ENCODE measurements around the gene TMEM209.

The TMEM209 gene

DNA sequence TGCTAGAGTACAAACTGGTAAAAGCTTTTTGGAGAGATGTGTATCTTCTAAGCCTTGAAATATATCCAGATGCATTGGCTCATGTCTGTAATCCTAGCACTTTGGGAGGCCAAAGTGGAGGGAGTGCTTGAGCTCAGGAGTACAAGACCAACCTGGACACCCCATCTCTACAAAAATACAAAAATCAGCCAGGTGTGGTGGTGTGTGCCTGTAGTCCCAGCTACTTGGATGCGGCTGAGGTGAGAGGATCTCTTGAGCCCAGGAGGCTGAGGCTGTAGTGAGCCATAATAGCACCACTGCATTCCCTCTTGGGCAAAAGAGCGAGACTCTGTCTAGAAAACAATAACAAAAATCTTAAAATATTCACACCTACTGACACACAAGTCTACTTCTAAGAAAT is 25.6 kb downstream of the TMEM209 start:
- no peak overlapping the region for H3K27ac ChIP-seq
- no peak overlapping the region for H3K4me3 ChIP-seq

DNA sequence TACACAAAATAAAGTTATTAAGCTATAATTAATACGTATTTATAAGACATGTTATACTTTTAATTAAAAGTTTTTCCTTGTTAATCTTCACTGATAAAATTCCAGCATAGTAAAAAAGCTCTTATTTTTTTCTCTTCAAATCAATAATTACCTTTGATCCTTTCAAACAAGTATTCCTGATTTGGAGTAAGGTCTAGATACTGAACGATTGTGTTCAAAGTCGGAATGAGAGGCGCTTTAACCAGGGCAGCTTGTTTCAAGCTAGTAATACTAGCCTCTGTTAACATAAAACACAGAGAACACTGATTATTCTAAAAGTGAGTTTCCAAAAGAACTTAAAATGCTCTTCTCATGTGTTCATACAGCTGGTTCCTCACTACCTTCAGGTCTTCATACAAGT is 27.0 kb downstream of the TMEM209 start:
- no peak overlapping the region for H3K27ac ChIP-seq
- no peak overlapping the region for H3K4me3 ChIP-seq

GRCh38 chr7:130174237-130174959 is 30.8 kb downstream of the TMEM209 start:
- Histone ChIP-seq H3K4me3 (no peak overlapping the region), H3K27ac (no peak overlapping the region)

DNA sequence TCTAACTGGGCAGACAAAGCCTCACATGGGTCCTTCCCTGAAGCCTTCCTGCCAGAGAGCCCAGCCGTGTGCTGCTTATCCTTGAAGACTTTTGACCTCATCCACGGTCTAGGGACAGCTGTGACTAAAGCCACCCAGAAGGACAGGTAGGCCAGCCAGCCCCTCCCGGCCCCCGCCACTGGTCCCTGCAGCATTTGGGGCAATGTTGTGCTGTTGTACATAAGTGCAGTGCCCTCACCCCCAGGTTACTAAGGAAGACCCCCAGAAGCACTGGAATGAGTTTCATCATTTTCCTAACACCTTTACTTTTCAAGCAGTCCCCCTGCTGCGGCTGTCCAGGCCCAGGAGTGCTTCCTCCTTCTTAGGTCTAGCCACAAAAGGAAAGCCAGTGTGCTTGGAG is 43.0 kb downstream of the TMEM209 start:
- H3K4me3 ChIP-seq, result no peak overlapping the region
- no peak overlapping the region for H3K27ac ChIP-seq

- Histone ChIP-seq H3K27ac (no peak overlapping the region), H3K4me3 (no peak overlapping the region)
Observed at GRCh38 chr7:130160455-130160854, 44.8 kb downstream of the TMEM209 start.

- H3K4me3 ChIP-seq, result no peak overlapping the region
- H3K27ac ChIP-seq, result no peak overlapping the region
Observed at GRCh38 chr7:130160023-130160422, 45.2 kb downstream of the TMEM209 start.

DNA sequence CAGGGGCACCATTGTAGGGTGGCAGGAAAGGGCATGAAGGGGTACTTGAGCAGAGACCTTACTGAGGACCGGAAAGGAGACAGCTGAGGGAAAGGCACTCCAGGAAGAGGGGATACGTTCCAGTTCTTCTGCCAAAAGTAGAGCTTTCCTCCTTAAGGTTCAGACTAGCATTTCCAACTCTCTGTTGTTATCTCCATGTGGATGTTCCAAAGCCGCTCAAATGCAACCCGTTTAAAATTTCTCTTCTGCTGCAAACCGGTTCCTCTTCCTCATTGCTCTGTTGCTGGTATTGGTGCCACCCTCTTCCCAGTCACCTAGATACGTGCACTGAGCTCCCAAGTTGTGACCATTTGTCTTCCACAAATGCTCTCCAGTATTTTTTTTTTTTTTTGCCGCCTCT is 47.5 kb downstream of the TMEM209 start:
- no peak overlapping the region for H3K27ac ChIP-seq
- H3K4me3 ChIP-seq, result no peak overlapping the region

- no peak overlapping the region for H3K4me3 ChIP-seq
- no peak overlapping the region for H3K27ac ChIP-seq
Observed at GRCh38 chr7:130156140-130156539, 49.1 kb downstream of the TMEM209 start.

DNA sequence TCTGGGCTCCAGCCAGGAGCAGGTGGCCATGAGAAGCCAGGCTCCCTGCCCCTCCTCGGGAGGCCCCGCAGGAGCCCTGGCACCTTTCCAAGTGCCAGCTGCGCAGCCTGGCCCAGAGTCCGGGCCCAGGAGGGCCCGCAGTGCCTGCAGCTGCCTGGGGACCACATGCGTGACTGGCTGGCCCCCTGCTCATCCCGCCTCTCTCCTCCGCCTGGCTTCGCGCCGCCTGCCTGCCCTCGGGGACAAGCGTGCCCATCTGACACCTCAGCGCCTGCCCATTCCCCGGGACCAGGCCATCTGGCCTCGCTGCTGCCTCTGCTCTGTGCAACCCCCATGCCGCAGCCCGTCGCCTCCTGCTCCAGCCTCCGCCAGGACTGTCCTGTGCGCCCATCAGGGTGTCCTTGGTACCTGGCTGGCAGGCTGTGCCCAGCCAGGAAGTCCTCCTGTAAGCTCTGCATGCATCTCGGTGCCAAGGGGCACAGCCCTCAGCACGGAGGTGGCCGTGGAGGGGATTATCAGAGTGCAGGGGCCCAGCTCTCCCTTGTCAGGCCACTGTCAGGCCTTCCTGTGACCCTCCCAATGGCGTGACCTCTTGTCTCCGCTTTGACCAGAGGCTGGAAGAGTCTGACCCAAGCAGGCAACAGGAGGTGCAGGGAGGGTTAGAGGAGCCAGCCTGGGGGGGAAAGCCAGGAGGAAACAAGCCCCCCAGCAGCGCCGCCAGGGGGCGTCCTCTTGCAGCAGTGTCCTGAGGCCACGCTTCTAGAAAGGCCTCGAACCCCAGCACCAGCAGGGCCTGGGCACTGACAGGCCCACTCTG is 50.5 kb downstream of the TMEM209 start:
- H3K4me3 ChIP-seq, result no peak overlapping the region
- H3K27ac ChIP-seq, result no peak overlapping the region

DNA sequence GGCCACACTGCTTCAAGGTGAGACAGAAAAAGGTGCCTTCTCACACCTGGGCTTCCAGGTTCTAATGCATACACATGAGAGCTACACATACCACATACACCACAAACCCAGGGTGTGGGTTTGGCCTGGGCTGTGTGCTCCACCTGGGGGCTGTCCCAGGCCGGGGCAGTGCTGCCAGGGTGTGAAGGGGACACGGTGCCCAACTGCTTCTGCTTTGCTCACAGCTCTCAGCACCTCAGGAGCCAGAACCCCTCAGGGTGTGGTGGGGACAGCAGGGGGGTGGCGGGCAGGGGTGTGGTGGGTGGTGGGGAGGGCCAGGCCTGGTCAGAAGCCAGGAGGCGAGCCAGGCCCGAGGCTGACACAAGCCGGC is 51.1 kb downstream of the TMEM209 start:
- Histone ChIP-seq H3K4me3 (no peak overlapping the region), H3K27ac (no peak overlapping the region)

DNA sequence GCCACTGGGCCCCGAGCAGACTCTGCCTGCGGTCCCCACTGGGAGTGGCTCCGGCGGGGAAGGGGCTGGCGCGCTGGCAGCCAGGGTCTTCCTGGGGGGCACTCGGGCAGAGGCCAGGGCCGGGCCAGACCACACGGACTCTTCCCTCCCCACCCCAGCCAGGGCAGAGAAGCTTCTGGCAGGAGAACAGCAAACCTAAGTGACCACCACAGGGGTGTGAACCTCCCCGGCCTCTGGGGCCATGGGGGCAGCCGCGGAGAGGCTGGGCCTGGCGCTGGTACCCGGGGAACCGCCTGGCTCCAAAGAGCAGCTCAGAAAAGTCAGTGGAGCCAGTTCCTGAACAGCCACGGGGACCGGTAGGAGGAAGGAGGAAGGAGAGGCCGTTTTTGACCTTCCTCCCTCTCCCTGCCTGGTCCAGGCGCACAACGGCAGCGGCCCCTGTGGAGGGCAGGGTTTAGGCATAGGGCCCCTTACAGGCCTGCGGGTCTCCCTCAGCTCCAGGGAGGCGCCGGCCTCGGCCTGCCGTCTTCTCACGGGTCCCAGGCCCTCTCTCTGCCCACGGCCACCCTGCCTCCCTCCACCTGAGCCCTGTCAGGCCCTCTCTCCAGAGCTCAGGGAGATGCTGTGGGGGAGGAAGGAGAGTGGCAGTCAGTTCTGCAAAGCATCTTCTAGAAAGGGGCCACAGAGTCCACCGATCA is 51.8 kb downstream of the TMEM209 start:
- Histone ChIP-seq H3K27ac (no peak overlapping the region), H3K4me3 (peak overlapping the region in 1 of 7 experiments; percentile 17)

DNA sequence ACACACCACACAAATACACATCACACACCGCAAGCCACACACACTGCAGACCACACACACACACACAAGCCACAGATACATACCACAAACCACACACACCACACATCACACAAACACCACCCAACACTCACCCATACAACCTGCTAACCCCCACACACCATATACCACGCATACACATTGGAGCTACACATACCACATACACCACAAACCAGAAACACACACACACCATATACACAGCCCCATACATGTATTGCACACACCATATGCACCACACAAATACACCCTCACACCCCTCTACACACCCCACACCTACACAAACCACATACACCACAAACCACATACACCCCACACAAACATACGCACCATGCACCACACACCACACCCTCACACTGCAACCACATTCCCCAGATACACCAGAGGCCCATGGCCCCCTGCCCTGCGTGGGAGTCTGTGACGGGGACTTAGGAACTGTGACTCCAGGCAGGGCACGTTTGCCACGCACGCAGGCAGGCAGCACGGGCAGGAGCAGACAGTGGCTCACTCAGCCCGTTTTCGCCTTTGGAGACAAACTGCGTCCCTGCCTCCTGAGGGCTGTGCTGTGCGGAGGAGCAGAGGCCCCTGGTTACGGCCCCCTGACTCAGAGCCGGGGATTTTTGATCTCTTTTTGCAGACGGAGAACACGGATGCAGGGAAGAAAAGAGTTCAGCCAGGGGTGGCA is 52.6 kb downstream of the TMEM209 start:
- peak overlapping the region in 1 of 7 experiments; percentile 17 for H3K4me3 ChIP-seq
- H3K27ac ChIP-seq, result no peak overlapping the region

DNA sequence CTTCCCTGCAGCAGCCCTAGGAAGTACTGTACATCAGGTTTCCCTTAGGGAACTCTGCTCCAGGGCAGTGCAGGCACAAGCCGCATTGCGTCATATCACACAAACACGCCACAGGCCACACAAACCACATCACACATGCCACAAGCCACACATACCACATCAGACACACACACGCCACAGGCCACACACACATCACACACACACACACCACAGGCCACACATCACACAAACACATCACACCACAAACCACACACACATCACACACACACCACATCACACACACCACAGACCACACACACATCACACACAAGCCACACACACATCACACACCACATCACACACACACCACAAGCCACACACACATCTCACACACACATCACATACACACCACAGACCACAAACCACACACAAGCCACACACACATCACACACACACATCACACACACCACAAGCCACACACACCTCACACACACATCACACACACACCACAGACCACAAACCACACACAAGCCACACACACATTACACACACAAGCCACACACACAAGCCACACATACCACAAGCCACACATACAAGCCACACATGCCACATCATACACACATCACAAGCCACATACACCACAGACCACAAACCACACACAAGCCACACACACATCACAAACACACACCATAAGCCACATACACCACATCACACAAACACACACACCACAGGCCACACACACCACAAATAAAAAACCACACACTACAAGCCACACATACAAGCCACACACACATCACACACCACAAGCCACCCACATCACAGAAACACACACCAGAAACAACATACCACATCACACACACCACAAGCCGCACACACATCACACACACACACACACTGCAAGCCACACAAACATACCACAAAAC is 53.4 kb downstream of the TMEM209 start:
- Histone ChIP-seq H3K4me3 (no peak overlapping the region), H3K27ac (no peak overlapping the region)

DNA sequence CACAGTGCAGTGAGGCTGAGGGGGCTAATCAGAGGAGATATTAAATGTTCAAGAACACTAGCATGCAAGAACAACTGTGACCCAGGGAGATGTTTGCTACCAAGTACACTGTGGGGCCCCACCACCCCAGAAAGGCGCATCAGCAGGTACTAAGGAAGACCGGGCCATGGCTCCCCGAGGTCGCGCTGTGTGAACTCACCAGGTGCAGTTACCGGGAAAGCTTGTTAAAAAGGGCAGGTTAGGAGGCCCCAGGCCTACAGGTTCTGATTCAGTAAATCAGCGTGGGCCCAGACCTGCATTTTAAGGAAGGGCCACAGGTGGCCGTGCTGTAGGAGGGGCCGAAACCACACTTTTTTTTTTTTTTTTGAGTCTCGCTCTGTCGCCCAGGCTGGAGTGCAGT is 54.6 kb downstream of the TMEM209 start:
- Histone ChIP-seq H3K4me3 (no peak overlapping the region), H3K27ac (no peak overlapping the region)

GRCh38 chr7:130149281-130150139 is 55.7 kb downstream of the TMEM209 start:
- peak overlapping the region in 1 of 21 experiments; percentile 45 for H3K27ac ChIP-seq
- no peak overlapping the region for H3K4me3 ChIP-seq

DNA sequence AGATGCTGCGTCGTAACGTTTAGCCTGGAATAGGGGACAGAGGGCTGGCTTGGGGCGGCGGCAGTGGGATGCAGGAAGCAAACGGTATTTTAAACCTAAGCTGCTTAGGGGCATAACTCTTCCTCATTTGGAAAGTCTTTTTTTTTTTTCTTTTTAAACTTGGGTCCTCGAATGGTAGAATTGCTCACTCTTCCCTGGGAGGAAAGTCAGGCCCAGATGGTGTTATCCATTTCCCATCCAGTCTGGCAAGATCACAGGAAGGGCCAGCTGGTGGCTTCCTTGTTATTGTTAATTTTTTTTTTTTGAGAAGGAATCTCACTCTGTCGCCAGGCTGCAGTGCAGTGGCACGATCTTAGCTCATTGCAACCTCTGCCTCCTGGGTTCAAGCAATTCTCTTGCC is 56.6 kb downstream of the TMEM209 start:
- Histone ChIP-seq H3K27ac (no peak overlapping the region), H3K4me3 (no peak overlapping the region)

DNA sequence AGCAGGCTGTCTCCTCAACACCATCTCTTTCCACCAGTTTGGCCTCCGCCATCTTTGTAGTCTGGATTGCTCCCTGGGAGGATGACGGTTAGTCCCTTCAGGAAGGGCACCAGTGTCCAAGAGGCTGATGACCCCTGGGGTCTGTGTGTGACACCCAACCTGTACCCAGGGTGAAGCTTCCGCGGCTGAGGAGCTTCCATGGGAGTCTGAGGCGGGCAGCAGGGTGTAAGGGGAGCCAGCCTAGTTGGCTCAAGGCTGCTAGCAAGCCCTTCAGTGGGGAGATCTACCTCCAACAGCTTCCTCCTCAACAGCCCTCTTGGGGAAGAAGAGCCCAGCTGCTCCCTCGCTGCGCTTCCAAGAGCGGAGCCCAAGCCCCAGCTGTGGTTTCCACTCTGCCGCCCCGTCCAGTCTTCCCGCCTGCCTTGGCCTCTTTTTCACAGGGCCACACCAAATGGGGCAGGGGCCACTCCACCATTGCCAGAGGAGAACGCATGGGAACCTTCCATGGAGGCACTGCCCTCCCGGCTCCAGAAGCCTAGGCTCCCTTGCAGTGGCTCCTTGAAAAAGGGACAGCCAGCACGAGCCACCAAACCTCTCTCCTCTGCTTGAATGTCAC is 57.4 kb downstream of the TMEM209 start:
- Histone ChIP-seq H3K4me3 (no peak overlapping the region), H3K27ac (no peak overlapping the region)

Data from skin epidermis (tissue), 12 donors.